DOHH2 (cell line): ENCODE results near the gene DUS2.
A peak's percentile ranks its signal among the peaks of the same experiment; 100 is the strongest.

Experiments used
- H3F3A ChIP-seq: fragments of 200-600 bp; sonication (generic), shearing (Covaris generic); 2 replicates; pipeline ENCODE4 v1.6.0; 2016; ENCODE audit warnings: antibody characterized with exemption, mild to moderate bottlenecking; ENCODE audit not compliant: control insufficient read depth, insufficient read depth
- H3K27ac ChIP-seq: fragments of 200-600 bp; sonication (generic); 2 replicates; pipeline ENCODE4 v1.5.1; 2014; ENCODE audit warnings: low read depth, mild to moderate bottlenecking, low read length, moderate library complexity
- H3K27me3 ChIP-seq: fragments of 200-600 bp; sonication (generic); 2 replicates; pipeline ENCODE4 v1.6.1; 2014; ENCODE audit warnings: mild to moderate bottlenecking, low read length, mixed read lengths; ENCODE audit not compliant: control insufficient read depth
- H3K36me3 ChIP-seq: fragments of 200-600 bp; sonication (generic); 2 replicates; pipeline ENCODE4 v1.6.1; 2014; ENCODE audit warnings: mild to moderate bottlenecking, low read length, moderate library complexity, mixed read lengths; ENCODE audit not compliant: control insufficient read depth
- H3K4me1 ChIP-seq: fragments of 200-600 bp; sonication (generic); 2 replicates; pipeline ENCODE4 v1.6.1; 2014; ENCODE audit warnings: mild to moderate bottlenecking, low read length, mixed read lengths; ENCODE audit not compliant: control insufficient read depth
- H3K4me2 ChIP-seq: fragments of 200-600 bp; sonication (generic); 2 replicates; pipeline ENCODE4 v1.6.0; 2014; ENCODE audit warnings: mild to moderate bottlenecking, low read length, moderate library complexity
- H3K4me3 ChIP-seq: fragments of 200-600 bp; sonication (generic); 2 replicates; pipeline ENCODE4 v1.5.1; 2014; ENCODE audit warnings: mild to moderate bottlenecking, low read length, mixed read lengths
- H3K79me2 ChIP-seq: fragments of 200-600 bp; sonication (generic); 2 replicates; pipeline ENCODE4 v1.6.1; 2014; ENCODE audit warnings: mild to moderate bottlenecking, low read length, mixed read lengths; ENCODE audit not compliant: control insufficient read depth
- H3K9me2 ChIP-seq: fragments of 200-600 bp; sonication (generic); replicated peaks from 2 replicates; pipeline ENCODE4 v1.6.1; 2014; ENCODE audit warnings: mild to moderate bottlenecking, low read length, mixed read lengths; ENCODE audit not compliant: control insufficient read depth
- H3K9me3 ChIP-seq: fragments of 200-600 bp; sonication (generic); 2 replicates; pipeline ENCODE4 v1.6.1; 2014; ENCODE audit warnings: antibody characterized with exemption, low read length, mixed read lengths; ENCODE audit not compliant: control insufficient read depth, insufficient read depth
- H4K20me1 ChIP-seq: fragments of 200-600 bp; sonication (generic); 2 replicates; pipeline ENCODE4 v1.6.0; 2014; ENCODE audit warnings: low read depth, mild to moderate bottlenecking, antibody characterized with exemption, low read length, moderate library complexity; ENCODE audit not compliant: control insufficient read depth, insufficient read depth
- EZH2phosphoT487 ChIP-seq: fragments of 200-600 bp; sonication (generic); IDR thresholded peaks from 2 replicates; pipeline ENCODE4 v1.6.1; 2017; ENCODE audit warnings: borderline replicate concordance, mild to moderate bottlenecking, antibody characterized with exemption, low read length, moderate library complexity, mixed read lengths
- TF ChIP-seq, protein P1 (sequence below): fragments of 200-600 bp; sonication (generic); IDR thresholded peaks from one replicate; pipeline ENCODE4 v1.5.1; 2014; ENCODE audit warnings: antibody characterized with exemption, mild to moderate bottlenecking, low read depth, low read length; ENCODE audit not compliant: poor library complexity, severe bottlenecking

The DUS2 gene

DNA sequence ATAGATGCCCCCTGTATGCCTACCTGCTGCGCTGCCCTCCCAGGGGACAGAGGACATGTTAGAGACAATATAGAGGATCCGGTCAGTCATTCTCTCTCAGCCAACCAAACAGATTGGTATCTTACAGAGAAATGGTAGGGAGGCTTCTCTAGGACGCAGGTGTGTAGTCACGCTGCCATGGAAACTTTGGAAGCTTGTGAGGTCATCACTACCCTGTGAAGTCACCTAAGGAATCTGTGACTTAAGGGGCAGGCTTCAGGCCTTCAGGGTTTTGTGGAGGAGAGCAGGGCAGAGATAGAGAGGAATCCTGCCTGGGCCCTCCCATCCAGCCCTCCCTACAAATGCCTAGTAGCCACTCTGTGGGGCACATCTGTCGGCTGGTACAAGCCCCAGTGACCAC lies 7.4 kb upstream of the DUS2 start, which contains the start of gene DPEP2NB:
Gene DPEP2NB, minus strand, starts transcription at position 231 of the 400 bp plus-strand sequence. Its CDS starts 141 bp downstream, at position 90.
- Histone ChIP-seq H3K4me2 (no peak within 1 kb of the TSS), H3K27ac (no peak within 1 kb of the TSS), H3K27me3 (no peaks in the 10 kb centered on the region)

DNA sequence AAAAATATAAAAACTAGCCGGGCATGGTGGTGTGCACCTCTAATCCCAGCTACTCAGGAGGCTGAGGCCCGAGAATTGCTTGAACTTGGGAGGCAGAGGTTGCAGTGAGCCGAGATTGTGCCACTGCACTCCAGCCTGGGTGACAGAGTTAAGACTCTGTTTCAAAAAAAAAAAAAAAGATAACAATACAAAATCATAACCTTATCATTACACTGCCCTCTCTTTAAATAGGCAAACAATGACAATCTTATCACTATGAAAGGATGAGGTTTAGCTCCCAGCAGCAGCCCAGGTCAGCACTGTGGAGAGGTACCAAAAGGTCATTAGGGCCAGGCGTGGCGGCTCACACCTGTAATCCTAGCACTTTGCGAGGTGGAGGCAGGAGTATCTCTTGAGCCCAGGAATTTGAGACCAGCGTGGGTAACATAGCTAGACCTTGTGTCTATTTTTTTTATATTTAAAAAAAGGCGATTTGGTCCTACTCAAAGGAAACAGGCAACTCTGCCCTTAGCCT lies 3.9 kb upstream of the DUS2 start:
- peaks cover 26% of the 10 kb centered on the region for H3K36me3 ChIP-seq
- peaks cover 35% of the 10 kb centered on the region for H3K79me2 ChIP-seq
- no peaks in the 10 kb centered on the region for H3K9me2 ChIP-seq
- H3K27me3 ChIP-seq = no peaks in the 10 kb centered on the region
- H3K4me2 ChIP-seq = no peak overlapping the region
- no peaks in the 10 kb centered on the region for H3K9me3 ChIP-seq
- H4K20me1 ChIP-seq = peaks cover 5% of the 10 kb centered on the region; the same call in 1 of the 2 replicates
- TF ChIP-seq, protein P1, sequence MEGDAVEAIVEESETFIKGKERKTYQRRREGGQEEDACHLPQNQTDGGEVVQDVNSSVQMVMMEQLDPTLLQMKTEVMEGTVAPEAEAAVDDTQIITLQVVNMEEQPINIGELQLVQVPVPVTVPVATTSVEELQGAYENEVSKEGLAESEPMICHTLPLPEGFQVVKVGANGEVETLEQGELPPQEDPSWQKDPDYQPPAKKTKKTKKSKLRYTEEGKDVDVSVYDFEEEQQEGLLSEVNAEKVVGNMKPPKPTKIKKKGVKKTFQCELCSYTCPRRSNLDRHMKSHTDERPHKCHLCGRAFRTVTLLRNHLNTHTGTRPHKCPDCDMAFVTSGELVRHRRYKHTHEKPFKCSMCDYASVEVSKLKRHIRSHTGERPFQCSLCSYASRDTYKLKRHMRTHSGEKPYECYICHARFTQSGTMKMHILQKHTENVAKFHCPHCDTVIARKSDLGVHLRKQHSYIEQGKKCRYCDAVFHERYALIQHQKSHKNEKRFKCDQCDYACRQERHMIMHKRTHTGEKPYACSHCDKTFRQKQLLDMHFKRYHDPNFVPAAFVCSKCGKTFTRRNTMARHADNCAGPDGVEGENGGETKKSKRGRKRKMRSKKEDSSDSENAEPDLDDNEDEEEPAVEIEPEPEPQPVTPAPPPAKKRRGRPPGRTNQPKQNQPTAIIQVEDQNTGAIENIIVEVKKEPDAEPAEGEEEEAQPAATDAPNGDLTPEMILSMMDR = no peak
- no peak for TF ChIP-seq EZH2phosphoT487
- H3K27ac ChIP-seq = no peak overlapping the region
- peaks cover 19% of the 10 kb centered on the region for H3K4me1 ChIP-seq
- no peak overlapping the region for H3K4me3 ChIP-seq
- 0 out of 2 replicates have a peak, but pooled peaks cover 3% of the 10 kb centered on the region for H3F3A ChIP-seq

More for the DNA sequence above, 7.4 kb upstream of the DUS2 start, which contains the start of gene DPEP2NB:
- no peaks in the 10 kb centered on the region for H3K79me2 ChIP-seq
- H3F3A ChIP-seq = 0 out of 2 replicates have a peak, but pooled peaks cover 3% of the 10 kb centered on the region
- H3K4me3 ChIP-seq = no peak within 1 kb of the TSS
- H3K36me3 ChIP-seq = no peaks in the 10 kb centered on the region
- no peaks in the 10 kb centered on the region for H4K20me1 ChIP-seq
- no peaks in the 10 kb centered on the region for H3K9me3 ChIP-seq
- H3K4me1 ChIP-seq = peaks cover 5% of the 10 kb centered on the region
- TF ChIP-seq, protein P1 = no peak
- no peak for TF ChIP-seq EZH2phosphoT487
- no peaks in the 10 kb centered on the region for H3K9me2 ChIP-seq

DNA sequence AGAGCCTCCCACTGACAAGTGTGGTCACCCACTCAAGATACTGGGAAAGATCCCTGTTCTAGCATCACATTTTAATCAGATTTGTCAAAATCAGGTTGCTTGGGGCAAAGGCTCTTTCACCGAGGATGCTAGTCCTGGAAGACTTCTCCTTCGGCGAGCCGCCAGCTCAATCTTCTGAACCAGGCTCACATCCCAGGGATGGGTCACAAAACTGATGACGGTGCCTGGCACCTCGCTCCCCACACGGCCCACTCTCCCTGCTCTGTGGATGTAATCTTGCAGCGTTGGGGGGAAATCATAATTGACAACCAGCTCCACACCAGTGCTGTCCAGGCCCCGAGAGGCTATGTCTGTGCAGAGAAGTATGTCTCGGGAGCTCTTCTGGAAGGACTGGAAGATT lies 1.6 kb upstream of the DUS2 start:
- H4K20me1 ChIP-seq = peaks cover 5% of the 10 kb centered on the region; the same call in 1 of the 2 replicates
- H3F3A ChIP-seq = 0 out of 2 replicates have a peak, but pooled peaks cover 3% of the 10 kb centered on the region
- H3K79me2 ChIP-seq = peaks cover 55% of the 10 kb centered on the region
- H3K27ac ChIP-seq = no peak overlapping the region
- no peaks in the 10 kb centered on the region for H3K9me2 ChIP-seq
- H3K4me2 ChIP-seq = peak overlapping the region; percentile 98
- H3K9me3 ChIP-seq = no peaks in the 10 kb centered on the region
- H3K4me3 ChIP-seq = peak overlapping the region; percentile 95
- TF ChIP-seq, protein P1 = no peak
- TF ChIP-seq EZH2phosphoT487 = no peak
- peaks cover 42% of the 10 kb centered on the region for H3K36me3 ChIP-seq
- peaks cover 23% of the 10 kb centered on the region for H3K4me1 ChIP-seq
- H3K27me3 ChIP-seq = no peaks in the 10 kb centered on the region
